GM18861 (cell line): ENCODE results near the gene APOL1.
"Not testable (repeated sequence)": the region's sequence is repeated elsewhere in the genome, so short reads cannot be mapped to it uniquely, and the experiment has no call there.

Experiments
- ATAC-seq: cut with Tn5 transposase; IDR thresholded peaks from one replicate; pipeline ENCODE4 v1.9.1; 2021; ENCODE audit not compliant: unreplicated experiment

APOL1 gene, protein sequence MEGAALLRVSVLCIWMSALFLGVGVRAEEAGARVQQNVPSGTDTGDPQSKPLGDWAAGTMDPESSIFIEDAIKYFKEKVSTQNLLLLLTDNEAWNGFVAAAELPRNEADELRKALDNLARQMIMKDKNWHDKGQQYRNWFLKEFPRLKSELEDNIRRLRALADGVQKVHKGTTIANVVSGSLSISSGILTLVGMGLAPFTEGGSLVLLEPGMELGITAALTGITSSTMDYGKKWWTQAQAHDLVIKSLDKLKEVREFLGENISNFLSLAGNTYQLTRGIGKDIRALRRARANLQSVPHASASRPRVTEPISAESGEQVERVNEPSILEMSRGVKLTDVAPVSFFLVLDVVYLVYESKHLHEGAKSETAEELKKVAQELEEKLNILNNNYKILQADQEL

GRCh38 chr22:36252754-36253522, at the start of gene APOL1:
Gene APOL1 (plus strand): TSS chr22:36253133. CDS start chr22:36254956, 1,823 bp downstream.
- peak; percentile 57 for ATAC-seq

- not testable (repeated sequence) for ATAC-seq
These were observed 49.5 kb upstream of the APOL1 start for GRCh38 chr22:36203441-36203840.

GRCh38 chr22:36204001-36204631, 48.8 kb upstream of the APOL1 start:
- ATAC-seq, result no peak

DNA sequence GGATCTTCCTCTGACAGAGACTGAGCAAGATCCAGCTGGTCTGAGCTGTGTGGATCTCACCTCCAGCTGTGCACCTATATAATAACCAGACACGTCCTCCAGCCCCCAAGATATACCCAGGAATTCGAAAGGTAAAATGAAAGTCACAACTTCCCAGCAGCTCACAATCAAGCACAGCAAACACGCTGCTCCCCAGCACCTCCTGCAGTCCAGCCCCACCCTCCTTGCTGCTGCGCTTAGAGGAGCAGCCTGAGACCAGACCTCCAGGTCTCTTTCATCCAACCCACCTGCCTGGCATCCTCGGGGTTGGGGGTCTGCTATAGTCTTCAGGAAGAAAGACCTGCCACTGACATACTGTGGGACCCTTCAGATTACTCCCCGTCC, 48.3 kb upstream of the APOL1 start:
- ATAC-seq, result no peak

GRCh38 chr22:36205573-36205972, 47.4 kb upstream of the APOL1 start:
- ATAC-seq, result not testable (repeated sequence)

DNA sequence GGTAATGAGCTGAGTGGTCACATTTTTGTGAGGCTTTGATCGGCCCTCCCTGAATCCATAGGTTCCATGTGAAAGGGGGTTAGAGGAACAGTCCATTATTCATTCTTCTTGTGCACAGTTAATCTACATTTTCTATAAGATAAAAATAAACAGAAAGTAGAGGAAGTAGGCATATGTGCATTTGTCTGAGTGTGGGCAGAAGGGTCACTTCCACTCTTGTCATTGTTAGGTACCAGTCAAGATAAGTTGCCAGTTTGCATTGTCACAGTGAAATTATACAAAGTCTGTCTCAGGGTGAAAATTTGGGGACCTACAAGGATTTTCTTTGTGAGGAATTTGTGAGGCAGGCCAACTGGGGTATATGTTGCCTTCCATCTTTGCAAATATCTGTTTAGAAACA, 46.7 kb upstream of the APOL1 start:
- no peak for ATAC-seq

- no peak for ATAC-seq
These were observed 44.7 kb upstream of the APOL1 start for GRCh38 chr22:36208162-36208765.

GRCh38 chr22:36208914-36209313, 44.0 kb upstream of the APOL1 start:
- no peak for ATAC-seq

DNA sequence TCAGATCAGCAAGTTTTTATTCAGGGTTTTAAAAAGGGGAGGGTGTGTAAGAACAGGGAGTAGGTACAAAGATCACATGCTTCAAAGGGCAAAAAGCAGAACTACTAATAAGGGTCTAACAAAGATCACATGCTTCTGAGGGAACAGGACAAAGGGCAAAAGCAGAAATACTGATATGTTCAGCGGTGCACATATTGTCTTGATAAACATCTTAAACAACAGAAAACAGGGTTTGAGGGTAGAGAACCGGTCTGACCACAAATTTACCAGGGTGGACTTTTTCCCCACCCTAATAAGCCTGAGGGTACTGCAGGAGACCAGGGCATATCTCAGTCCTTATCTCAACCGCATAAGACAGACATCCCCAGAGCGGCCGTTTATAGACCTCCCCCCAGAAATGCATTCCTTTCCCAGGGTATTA, 43.4 kb upstream of the APOL1 start:
- not testable (repeated sequence) for ATAC-seq

DNA sequence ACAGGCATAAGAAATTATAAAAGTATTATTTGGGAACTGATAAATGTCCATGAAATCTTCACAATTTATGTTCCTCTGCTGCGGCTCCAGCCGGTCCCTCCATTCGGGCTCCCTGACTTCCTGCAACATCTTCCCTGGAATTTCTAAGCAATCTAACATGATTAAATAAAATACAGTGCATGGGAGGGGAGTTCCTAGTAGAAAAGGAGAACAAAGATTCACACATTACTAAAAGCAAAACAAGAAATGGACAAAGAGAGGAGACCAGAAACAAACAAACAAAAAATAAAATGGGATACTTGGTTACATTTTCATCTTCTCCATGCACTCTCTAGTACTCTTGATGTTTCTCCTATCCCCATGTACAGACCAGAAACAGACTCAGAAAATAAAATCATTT, 42.7 kb upstream of the APOL1 start:
- ATAC-seq, result no peak

DNA sequence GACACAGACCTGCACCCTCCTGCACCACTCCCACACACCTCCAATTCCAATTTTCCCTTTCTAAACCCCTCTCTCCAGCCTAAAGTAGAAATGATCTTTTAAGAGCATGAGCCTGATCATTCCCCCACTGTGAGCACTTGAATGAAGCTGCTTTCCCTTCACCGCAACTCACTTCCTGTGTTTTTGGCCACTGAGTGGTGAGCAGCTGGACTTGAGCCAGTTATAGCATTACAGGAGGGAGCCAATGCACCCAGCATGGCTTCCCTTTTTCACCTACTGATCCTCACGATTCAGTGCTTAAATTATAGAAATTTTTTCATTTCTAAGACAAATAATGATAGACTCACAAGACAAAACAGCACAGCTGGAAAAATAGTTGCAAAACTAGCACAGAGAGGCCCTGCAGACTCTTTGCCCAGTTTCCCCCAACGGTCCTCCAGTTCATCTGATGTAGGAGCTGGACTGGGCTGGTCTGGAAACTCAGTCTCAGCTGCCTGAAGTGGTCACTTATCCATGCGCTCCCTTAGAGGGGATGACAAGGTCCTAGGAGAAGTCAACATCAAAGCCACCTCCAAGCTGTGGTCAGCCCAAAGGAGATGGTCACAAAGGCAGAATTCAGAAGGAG, 41.6 kb upstream of the APOL1 start:
- ATAC-seq, result no peak

DNA sequence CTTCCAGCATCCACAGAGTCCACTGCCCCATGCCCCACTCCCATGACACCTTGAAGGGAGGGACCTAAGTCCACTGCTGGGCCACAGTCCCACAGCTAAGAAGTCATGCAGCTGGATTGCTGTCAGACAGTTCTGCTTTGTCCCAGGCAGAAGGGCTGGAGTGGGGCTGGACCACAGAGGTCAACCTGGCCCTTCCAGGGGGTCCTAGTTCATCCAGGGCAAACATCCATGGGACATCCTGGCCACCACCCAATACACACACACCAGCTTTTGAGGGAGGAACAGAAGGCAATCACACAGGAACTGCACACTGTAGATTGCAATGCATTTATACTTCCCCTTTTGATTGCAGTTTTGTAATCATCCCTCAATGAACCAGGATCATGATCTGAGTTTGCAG, 40.0 kb upstream of the APOL1 start:
- no peak for ATAC-seq

DNA sequence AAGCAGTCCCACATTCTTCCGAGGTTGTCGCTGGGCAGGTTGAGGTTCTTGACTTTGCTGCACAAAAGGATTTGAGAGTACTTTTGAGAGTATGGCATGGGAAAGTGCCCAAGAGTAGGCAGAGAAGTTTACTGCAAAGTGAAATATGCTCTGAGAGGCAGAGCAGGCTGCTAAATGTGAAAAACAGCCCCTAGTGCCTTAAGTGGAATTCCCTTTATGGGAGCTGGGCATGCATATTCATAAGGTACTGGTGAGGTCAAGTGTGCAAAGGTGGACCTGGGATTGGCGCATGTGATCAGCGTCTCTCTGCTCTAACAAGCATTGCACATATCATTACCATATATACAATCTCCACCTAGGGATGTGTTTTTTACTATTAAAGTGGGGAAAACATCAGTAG, 39.3 kb upstream of the APOL1 start:
- ATAC-seq, result no peak

- ATAC-seq, result no peak
These were observed 37.0 kb upstream of the APOL1 start for GRCh38 chr22:36215981-36216380.

GRCh38 chr22:36218648-36219193, 34.2 kb upstream of the APOL1 start:
- ATAC-seq, result no peak

DNA sequence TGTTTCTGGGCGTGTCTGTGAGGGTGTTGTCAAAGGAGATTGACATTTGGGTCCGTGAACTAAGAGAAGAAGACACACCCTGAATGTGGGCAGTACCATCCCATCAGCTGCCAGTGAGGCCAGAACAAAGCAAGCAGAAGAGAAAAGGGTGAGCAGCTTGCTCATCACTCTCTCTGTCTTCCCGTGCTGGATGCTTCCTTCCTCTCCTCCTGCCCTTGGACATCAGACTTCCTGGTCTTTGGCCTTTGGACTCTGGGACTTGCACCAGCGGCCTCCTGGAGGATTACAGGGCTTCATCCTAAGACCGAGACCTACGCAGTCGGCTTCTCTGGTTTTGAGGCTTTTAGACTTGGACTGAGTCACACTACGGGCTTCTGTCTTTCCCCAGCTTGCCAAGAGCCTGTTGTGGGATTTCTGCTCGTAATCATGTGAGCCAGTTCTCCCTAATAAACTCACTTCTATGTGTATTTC, 32.4 kb upstream of the APOL1 start:
- no peak for ATAC-seq

- no peak for ATAC-seq
These were observed 30.9 kb upstream of the APOL1 start for GRCh38 chr22:36221799-36222751.

DNA sequence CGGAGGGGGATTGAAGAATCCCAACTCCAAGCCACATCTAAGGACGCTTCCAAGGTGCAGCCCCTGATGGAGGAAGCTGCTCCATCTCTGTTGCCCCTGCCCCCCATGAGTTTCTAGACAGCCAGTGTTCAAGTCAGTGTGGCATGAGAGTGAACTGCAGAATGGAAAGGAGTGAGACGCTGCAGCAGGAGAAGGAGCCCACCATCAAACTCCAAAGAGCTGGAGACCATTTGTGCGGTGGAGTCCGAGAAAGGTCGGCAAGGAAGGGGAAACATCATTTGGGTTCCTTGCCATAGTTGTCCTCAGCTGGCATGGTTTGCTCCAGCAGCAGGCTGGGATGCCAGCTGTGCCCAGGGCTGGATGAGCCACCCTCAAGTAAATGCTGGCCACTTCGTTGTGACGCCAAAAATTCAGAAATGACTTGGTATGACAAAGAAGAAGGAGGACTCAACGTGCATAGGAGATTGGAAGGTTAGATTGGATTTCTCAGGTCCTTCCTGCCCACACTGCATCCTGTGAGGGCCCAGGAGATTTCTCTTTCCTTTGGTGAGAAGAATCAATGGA, 30.0 kb upstream of the APOL1 start:
- ATAC-seq, result no peak

DNA sequence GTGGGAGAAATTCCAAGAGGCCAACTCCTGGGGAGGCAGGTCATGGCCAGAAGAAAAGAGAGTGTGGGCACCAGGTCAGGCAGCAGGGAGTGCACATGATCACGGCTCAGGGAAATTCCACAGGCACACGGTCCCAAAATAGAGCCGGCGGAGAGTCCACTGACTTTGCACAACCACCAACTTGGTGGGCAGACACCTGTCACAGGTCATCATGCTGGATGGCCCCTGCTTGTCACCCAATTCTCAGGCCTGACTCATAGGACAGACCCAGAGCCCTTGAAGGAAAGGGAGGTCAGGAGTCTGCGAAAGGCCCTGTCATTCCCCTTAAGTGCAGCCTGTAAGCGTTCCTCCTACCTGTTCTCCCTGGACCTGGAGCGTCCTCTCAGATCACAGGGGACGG, 29.4 kb upstream of the APOL1 start:
- ATAC-seq, result no peak
